GM18519 (cell line): Measurements from ENCODE around the gene CAMK2D.
"Not testable (repeated sequence)": the region's sequence is repeated elsewhere in the genome, so short reads cannot be mapped to it uniquely, and the experiment has no call there.

Experiments
- ATAC-seq: cut with Tn5 transposase; IDR thresholded peaks from one replicate; pipeline ENCODE4 v1.9.1; 2021; ENCODE audit warnings: mild to moderate bottlenecking, moderate library complexity; ENCODE audit not compliant: unreplicated experiment, low FRiP score

The CAMK2D gene

GRCh38 chr4:113761620-113762185 is at the start of gene CAMK2D:
CAMK2D (minus strand) TSS chr4:113761738; CDS start chr4:113761068, 670 bp downstream.
- peak; percentile 30 for ATAC-seq

- ATAC-seq = no peak
These were observed 49.4 kb upstream of the CAMK2D start for GRCh38 chr4:113810906-113811305.

- no peak for ATAC-seq
These were observed 47.8 kb upstream of the CAMK2D start for GRCh38 chr4:113809311-113809710.

GRCh38 chr4:113806850-113807249 is 45.3 kb upstream of the CAMK2D start:
- no peak for ATAC-seq

- ATAC-seq = no peak
These were observed 40.3 kb upstream of the CAMK2D start for GRCh38 chr4:113801882-113802281.

DNA sequence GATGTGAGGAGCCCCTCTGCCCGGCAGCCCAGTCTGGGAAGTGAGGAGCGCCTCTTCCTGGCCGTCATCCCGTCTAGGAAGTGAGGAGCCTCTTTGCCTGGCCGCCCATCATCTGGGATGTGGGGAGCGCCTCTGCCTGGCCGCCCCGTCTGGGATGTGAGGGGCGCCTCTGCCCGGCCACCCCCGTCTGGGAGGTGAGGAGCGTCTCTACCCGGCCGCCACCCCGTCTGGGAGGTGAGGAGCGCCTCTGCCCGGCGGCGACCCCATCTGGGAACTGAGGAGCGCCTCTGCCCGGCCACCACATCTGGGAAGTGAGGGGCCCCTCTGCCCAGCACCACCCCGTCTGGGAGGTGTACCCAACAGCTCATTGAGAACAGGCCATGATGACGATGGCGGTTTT is 34.8 kb upstream of the CAMK2D start:
- not testable (repeated sequence) for ATAC-seq

DNA sequence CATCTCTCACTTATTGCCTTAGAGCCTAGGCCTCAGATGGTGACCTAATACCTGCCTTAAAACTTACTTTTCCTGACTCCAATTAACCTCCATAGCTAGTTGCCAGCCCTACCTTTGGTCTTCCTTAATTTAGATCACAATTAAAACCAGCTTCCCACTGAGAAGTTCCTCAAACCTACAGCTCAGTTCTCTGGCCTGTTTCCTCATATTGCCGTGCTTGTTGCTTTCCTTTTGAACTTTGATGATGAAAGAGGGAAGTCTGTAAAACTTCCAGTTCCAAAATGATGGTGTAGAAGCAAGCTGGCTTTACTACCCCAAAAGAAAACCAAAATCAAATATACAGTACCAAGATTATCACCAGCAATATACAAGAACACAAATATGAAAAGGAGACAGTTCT is 28.9 kb upstream of the CAMK2D start:
- ATAC-seq = no peak

DNA sequence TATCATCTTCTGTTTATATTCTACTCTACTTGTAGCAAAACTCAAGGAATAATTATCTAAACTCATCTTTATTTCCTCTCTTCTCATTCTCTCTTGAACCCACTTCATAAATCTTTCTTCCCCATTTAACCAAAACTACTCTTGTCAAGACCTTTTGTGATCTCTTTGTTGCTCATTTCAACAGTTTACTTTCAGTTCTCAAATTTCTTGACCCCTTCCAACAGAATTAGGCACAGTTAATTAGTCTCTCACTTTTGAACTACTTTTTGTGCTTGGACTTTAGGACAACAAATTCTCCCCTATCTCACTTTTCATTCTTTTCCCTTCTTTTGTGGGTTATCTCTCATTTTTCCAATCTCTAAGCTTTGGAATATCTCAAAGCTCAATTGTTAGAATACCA is 27.4 kb upstream of the CAMK2D start:
- no peak for ATAC-seq

- no peak for ATAC-seq
These were observed 24.2 kb upstream of the CAMK2D start for GRCh38 chr4:113785781-113786180.

DNA sequence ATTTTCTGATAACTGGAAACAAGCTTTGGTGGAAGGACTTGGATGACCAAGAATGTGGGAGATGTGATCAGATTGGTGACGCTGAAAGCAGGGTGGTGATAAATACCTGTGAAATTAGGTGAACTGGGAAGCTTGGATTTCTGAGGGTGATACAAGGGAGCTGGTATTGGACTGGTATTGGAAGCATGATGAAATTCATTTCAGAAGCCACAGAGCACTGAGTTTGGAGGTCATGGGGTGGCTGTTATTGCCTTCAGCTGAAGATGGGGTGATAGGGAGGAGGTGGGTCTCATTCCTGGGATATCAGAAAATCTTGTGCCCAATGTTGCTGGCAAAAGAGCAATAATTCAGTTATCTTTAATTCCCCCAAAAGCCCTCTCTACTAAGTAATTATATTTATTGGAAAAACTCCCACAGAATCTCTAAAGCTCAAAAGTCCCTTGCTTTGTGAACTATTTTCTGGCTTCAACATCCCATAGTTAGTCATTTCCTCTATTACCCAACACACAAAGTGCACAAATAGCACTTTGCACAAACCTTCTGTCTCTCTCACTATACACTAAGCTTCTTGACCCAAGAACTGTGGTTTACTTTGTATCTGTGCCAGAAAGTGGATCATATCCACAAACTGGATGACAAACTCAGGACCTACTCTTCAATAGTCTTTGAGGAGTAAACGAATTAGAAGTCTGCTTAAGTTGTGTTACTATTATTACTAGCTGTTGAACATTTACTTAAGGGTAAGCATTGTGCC is 23.1 kb upstream of the CAMK2D start:
- ATAC-seq = no peak

- no peak for ATAC-seq
These were observed 22.2 kb upstream of the CAMK2D start for GRCh38 chr4:113783701-113784100.

DNA sequence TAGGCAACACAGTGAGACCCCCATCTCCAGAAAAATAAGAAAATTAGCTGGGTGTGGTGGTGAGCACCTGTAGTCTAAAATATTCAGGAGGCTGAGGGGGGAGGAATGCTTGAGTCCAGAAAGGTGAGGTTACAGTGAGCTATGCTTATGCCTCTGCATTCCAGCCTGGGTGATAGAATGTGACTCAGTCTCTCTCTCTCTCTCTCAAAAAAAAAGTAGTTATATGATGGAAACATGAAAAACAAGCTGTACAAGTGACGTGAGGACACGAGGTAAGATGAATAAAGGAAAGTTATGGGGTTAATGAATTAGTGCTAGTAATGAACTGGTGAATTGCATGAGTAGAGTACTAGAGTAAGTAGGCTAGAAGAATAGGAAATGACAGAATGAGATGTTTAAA is 21.8 kb upstream of the CAMK2D start:
- no peak for ATAC-seq

- no peak for ATAC-seq
These were observed 20.0 kb upstream of the CAMK2D start for GRCh38 chr4:113781439-113782040.

- ATAC-seq = no peak
These were observed 15.1 kb upstream of the CAMK2D start for GRCh38 chr4:113776679-113777078.

DNA sequence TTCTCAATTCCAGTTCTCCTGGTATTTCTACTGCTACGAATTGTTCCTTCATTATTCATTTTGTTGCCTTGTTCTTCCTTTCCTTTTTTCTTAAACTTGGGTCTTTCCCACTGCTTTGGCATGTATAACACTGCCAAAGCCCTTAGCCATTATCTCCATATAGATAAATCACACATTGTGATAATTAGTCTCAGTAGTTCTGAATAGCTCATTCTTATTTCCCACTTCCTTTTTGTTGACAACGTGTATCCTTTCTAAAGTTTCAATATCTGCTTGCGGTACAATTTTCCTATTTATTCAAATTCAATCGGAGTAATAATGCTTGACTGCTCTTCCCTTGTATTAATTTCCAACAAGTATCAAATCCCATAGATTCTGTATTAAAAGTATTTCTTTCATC is 14.5 kb upstream of the CAMK2D start:
- no peak for ATAC-seq

DNA sequence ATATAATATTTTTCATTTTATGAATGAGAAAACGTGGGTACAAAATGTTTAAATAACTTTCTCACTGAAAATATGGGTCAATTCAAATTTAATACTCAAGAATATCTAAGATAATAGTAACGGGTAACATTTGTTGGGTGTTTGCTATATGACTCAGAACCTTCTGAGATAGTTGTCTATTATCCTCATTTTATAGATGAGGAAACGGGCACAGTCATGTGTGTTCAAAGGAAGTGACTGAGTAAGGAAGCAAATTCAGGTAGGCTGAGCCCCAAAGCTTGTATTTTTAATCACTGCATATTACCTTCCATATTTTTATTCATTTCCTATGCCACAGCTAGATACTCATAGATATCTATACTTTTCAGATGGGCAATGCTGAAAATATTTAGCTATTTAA is 12.2 kb upstream of the CAMK2D start:
- ATAC-seq = no peak

- no peak for ATAC-seq
These were observed 11.5 kb upstream of the CAMK2D start for GRCh38 chr4:113773014-113773413.

- no peak for ATAC-seq
These were observed 10.8 kb upstream of the CAMK2D start for GRCh38 chr4:113772319-113772718.

- ATAC-seq = no peak
These were observed 8.2 kb upstream of the CAMK2D start for GRCh38 chr4:113769744-113770143.

DNA sequence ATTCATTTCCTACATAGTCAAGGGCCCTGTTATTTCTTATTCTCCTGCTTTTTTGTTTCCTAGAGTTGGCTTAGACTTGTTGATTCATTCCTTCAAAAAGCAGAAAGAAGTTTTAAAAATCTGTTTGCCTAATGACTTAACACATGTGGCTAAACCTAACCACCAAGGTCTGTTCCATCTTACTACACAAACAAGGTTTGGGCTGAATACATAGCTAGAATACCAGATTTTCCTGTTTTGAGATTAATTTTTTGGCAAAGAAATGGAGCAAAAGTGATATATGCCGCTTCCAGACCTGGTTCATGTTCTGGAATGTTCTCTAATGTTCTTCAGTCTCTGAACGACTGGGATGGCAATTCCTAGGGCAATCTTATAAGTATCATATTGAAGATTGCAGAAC is 7.4 kb upstream of the CAMK2D start:
- no peak for ATAC-seq

- no peak for ATAC-seq
These were observed 5.3 kb upstream of the CAMK2D start for GRCh38 chr4:113766882-113767281.

- no peak for ATAC-seq
These were observed 3.3 kb upstream of the CAMK2D start for GRCh38 chr4:113764720-113765264.
